Nephron progenitor cell (in vitro differentiated cells): ENCODE results near the gene CEP112.

ENCODE experiments used
- DNase-seq: peaks from one replicate; pipeline ENCODE4 v3.0.0; 2021
- H3K27ac Mint-ChIP-seq: 2 replicates; pipeline ENCODE4 v1.8.0; 2021; ENCODE audit warnings: mild to moderate bottlenecking, moderate library complexity, mixed read lengths
- H3K27me3 Mint-ChIP-seq: 2 replicates; pipeline ENCODE4 v1.8.0; 2021; ENCODE audit warnings: mild to moderate bottlenecking, low read depth, mixed read lengths; ENCODE audit not compliant: poor library complexity
- H3K36me3 Mint-ChIP-seq: 2 replicates; pipeline ENCODE4 v1.8.0; 2021; ENCODE audit warnings: low read depth, mixed read lengths
- H3K4me1 Mint-ChIP-seq: 2 replicates; pipeline ENCODE4 v1.8.0; 2021; ENCODE audit warnings: mixed read lengths
- H3K4me3 Mint-ChIP-seq: 2 replicates; pipeline ENCODE4 v1.8.0; 2021; ENCODE audit warnings: mild to moderate bottlenecking, moderate library complexity, mixed read lengths
- H3K9me3 Mint-ChIP-seq: 2 replicates; pipeline ENCODE4 v1.8.0; 2021; ENCODE audit warnings: mild to moderate bottlenecking, moderate library complexity, mixed read lengths
- TF ChIP-seq, protein P1 (sequence below): fragments of 200-600 bp; sonication (generic); IDR thresholded peaks from 2 replicates; pipeline ENCODE4 v1.5.0; 2021; ENCODE audit warnings: antibody characterized with exemption

The CEP112 gene

DNA sequence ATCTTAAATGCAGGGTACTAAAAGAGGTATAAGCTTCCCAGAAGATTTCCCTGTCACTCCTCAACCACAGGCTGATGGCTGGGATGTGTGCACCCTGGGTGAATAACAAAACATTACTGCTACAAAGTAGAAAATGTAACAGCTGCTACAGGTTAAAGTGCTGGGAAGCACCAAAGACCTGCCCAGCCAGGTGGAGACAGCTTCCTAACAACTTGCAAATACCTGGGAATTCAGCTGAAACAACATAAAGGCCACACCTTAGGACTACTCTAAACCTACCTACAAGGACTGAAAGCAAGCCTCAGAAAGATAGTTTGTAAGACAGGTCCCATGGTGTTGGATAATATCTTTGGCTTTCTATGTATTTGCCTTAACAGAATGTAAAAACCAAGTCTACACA, 118.5 kb downstream of the CEP112 start:
- H3K27ac Mint-ChIP-seq: no peak overlapping the region
- H3K4me1 Mint-ChIP-seq: no peaks in the 10 kb centered on the region
- DNase-seq: no peak
- H3K9me3 Mint-ChIP-seq: peaks cover 12% of the 10 kb centered on the region
- H3K27me3 Mint-ChIP-seq: no peaks in the 10 kb centered on the region
- H3K4me3 Mint-ChIP-seq: no peak overlapping the region
- peaks cover 45% of the 10 kb centered on the region for H3K36me3 Mint-ChIP-seq
- TF ChIP-seq, protein P1, sequence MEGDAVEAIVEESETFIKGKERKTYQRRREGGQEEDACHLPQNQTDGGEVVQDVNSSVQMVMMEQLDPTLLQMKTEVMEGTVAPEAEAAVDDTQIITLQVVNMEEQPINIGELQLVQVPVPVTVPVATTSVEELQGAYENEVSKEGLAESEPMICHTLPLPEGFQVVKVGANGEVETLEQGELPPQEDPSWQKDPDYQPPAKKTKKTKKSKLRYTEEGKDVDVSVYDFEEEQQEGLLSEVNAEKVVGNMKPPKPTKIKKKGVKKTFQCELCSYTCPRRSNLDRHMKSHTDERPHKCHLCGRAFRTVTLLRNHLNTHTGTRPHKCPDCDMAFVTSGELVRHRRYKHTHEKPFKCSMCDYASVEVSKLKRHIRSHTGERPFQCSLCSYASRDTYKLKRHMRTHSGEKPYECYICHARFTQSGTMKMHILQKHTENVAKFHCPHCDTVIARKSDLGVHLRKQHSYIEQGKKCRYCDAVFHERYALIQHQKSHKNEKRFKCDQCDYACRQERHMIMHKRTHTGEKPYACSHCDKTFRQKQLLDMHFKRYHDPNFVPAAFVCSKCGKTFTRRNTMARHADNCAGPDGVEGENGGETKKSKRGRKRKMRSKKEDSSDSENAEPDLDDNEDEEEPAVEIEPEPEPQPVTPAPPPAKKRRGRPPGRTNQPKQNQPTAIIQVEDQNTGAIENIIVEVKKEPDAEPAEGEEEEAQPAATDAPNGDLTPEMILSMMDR: no peak

DNA sequence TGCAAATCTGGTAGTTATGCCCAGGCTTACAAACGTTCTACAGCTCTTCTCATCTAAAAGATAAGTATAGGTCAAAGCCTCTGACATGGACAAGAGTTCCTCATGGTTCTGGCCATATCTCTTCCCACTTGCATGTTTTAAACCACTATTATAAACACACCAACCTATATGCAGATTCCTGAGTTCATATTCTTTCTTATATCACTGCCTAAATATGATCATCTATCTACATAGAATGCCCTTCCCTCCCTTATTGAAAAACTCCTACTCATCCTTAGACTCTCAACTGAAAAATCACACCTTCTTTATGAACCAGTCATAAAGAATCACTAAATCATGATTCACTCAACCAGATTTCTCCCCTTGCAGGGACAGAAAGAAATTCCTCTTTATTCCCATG, 128.2 kb downstream of the CEP112 start:
- Mint-ChIP-seq H3K9me3 (peaks cover 21% of the 10 kb centered on the region), H3K27me3 (no peaks in the 10 kb centered on the region), H3K36me3 (peaks cover 67% of the 10 kb centered on the region), H3K4me3 (no peak overlapping the region), H3K4me1 (no peaks in the 10 kb centered on the region), H3K27ac (no peak overlapping the region)
- no peak for DNase-seq
- TF ChIP-seq, protein P1: no peak

DNA sequence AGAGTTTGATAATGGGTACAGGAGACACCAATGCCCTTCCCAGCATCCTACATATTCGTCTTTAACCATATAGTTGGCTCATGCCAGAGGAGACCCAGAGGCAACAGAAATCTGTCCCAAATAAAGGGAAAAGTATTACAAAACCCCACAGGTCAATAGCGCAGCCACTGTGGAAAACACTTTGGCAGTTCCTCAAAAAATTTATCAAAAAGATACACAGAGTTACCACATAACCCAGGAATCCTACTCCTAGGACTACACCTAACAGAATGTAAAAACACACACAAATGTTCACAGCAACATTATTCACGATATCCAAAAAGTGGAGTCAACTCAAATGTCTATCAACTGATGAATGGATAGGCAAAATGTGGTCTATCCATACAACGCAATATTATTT, 135.8 kb downstream of the CEP112 start:
- Mint-ChIP-seq H3K4me1 (no peaks in the 10 kb centered on the region), H3K9me3 (peaks cover 23% of the 10 kb centered on the region), H3K27ac (no peak overlapping the region), H3K36me3 (peaks cover 81% of the 10 kb centered on the region), H3K27me3 (peaks cover 2% of the 10 kb centered on the region), H3K4me3 (no peak overlapping the region)
- no peak for DNase-seq
- TF ChIP-seq, protein P1: no peak

DNA sequence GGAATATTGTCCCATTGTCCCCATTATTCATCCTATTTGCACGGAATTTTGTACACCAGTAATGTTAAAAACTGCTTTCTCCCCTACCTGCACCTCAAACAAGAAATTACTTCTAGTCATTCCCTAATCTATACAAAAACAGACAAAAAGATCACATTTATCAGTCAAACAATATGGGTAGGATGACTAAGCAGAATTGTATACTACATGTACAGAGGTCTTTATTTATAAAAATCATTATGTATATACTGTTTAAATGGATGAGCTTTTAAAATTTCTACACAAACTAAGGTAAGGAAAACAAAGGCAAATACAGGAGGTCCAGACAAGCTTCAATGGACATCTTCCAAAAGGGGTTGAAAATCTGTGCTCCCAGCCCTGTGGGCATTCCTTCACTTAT, 137.7 kb downstream of the CEP112 start:
- no peaks in the 10 kb centered on the region for H3K4me1 Mint-ChIP-seq
- peaks cover 2% of the 10 kb centered on the region for H3K27me3 Mint-ChIP-seq
- no peak overlapping the region for H3K27ac Mint-ChIP-seq
- peaks cover 18% of the 10 kb centered on the region for H3K9me3 Mint-ChIP-seq
- no peak for DNase-seq
- TF ChIP-seq, protein P1: no peak
- peaks cover 80% of the 10 kb centered on the region for H3K36me3 Mint-ChIP-seq
- H3K4me3 Mint-ChIP-seq: no peak overlapping the region

DNA sequence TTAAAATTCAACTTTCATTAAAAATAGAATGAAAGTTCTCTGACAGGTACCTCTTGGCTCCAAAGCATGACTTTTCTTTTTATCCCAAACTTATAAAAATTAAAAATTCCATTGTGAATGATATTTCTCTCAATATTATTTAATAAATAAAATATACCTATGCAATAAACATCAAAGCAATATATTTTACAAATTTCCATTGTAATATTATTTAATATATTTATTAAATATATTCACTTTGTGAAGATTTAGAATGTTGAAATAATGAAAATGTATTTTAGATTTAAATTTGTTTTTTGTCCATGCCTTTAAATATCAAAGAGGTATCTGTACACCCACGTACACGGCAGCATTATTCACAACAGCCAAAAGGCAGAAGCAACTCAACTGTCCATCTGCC, 147.8 kb downstream of the CEP112 start:
- Mint-ChIP-seq H3K4me1 (no peaks in the 10 kb centered on the region), H3K9me3 (no peaks in the 10 kb centered on the region), H3K27ac (no peak overlapping the region), H3K27me3 (no peaks in the 10 kb centered on the region), H3K4me3 (no peak overlapping the region), H3K36me3 (peaks cover 16% of the 10 kb centered on the region)
- DNase-seq: no peak
- TF ChIP-seq, protein P1: no peak

DNA sequence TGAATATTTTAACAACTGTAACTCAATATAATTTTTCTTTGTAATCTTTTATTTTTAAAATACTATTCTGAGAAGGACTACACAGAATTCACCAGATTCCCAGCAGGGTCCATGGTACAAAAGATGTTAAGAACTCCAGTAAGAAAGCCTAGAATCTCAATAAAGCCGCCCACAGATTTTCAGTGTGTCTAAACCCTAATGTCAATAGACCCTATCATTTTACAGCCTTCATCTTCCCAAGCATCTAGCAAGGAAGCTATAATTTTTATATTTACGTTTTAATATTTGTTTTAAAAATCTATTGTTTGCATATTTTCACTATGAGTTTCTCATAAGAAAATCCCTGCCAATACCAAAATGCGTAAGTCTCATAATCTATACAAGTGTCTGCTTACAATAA, 148.5 kb downstream of the CEP112 start:
- TF ChIP-seq, protein P1: no peak
- no peak overlapping the region for H3K4me3 Mint-ChIP-seq
- H3K9me3 Mint-ChIP-seq: no peaks in the 10 kb centered on the region
- H3K27ac Mint-ChIP-seq: no peak overlapping the region
- no peaks in the 10 kb centered on the region for H3K4me1 Mint-ChIP-seq
- H3K27me3 Mint-ChIP-seq: no peaks in the 10 kb centered on the region
- DNase-seq: no peak
- peaks cover 16% of the 10 kb centered on the region for H3K36me3 Mint-ChIP-seq
